Activated CD4-positive, alpha-beta T cell treated with anti-CD3 and anti-CD28 coated beads for 24 hours (primary cell): ENCODE results near the gene NOB1.
A peak's percentile ranks its signal among the peaks of the same experiment; 100 is the strongest.
"Not testable (repeated sequence)": the region's sequence is repeated elsewhere in the genome, so short reads cannot be mapped to it uniquely, and the experiment has no call there.

Experiments used
- DNase-seq, 2 donors: peaks; one replicate each; pipeline ENCODE4 v3.0.0-alpha.2; 2020; ENCODE audit warnings: low read depth in 2 of 2

Gene NOB1

DNA sequence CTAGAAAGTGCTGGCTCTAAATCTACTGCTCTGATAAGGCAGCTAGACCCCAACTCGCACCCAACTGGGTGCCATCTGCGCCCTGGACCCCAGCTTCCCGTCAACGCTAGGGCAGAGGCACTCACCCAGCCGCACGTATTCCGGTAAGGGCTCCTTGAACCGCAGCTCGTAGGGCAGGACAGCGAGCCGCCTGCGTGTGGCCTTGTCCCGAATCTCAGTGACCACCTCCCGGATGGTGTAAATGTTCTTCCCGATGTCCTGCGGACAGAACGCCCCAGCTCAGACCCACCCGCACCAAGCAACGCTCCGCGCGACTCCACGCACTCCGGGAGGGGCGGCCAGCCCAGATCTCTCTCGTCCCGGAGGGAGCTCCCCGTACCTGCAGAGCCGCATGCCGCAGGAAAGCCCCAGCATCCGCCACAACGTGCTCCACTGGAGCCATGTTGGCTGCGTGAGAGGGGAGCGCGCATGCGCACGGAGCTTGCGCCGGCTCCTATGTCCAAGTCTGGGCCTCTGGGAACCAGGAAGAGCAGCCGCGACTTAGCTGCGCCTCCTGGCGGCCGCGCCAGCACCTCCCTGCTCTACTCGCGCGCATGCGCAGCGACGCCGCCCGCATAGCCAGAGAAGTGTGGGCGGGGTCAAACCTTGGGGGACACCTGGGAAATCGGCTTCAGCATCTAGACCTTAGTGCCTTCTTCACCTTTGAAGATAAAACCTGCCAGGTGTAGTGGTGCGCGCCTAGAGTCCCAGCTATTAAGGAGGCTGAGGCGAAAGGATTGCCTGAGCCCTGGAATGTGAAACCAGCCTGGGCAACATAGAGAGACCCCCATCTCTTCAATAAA lies at the start of gene NOB1:
Gene NOB1, minus strand, starts transcription at position 458 of the 842 bp plus-strand sequence. Its CDS starts 16 bp downstream, at position 442.
- DNase-seq = peak; percentile 93 to 95

DNA sequence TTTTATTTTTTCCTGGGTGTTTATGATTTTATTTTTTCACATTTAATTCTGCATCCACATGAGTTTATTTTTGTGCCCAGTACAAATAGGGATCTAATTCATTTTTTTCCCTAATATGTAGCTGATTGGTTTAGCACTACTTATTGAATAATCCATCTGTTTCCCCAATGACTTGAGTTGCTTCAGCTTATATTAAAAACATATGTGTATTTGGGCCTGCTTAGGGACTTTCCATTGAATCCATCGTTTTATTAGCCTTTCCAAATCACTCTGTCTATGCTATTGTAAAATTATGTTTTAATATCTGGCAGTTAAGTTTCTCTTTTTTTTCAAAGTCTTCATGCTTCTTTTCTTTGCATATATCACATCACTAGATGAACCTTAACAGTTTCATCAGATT lies 49.6 kb upstream of the NOB1 start:
- DNase-seq = no peak

DNA sequence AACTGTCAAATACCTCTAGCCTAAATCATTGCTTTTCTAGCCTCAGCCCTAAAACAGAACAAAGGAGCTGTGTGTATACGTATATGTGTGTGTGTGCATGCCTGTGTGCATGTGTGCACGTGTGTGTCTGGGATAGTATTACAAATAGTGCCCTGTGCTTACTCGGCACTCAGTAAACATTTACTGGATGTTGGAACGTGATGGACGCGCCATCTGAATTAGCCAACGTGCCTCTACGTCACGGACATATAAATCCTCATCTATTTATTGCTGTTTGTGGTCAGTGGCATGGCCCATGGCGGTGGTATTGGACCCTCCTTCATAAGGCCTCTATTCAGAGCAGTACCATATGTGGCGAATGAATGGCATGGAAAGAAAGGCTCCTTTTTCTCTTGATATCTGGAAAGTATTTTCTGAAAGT lies 44.9 kb upstream of the NOB1 start:
- no peak for DNase-seq

DNA sequence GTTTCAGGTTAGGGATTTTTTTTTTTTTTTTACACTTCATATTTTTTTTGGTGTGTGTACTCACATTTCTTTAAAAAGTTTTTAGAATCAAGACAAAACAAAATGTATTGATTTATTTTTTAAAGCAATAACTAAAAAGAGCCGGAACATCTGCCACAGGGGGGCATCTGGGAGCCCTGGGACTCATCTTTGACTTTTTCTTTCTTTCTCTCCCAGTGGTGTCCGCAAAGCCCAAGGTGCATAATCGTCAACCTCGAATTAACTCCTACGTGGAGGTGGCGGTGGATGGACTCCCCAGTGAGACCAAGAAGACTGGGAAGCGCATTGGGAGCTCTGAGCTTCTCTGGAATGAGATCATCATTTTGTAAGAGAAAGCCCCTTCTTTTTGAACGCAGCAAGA lies 43.7 kb upstream of the NOB1 start:
- DNase-seq = no peak

DNA sequence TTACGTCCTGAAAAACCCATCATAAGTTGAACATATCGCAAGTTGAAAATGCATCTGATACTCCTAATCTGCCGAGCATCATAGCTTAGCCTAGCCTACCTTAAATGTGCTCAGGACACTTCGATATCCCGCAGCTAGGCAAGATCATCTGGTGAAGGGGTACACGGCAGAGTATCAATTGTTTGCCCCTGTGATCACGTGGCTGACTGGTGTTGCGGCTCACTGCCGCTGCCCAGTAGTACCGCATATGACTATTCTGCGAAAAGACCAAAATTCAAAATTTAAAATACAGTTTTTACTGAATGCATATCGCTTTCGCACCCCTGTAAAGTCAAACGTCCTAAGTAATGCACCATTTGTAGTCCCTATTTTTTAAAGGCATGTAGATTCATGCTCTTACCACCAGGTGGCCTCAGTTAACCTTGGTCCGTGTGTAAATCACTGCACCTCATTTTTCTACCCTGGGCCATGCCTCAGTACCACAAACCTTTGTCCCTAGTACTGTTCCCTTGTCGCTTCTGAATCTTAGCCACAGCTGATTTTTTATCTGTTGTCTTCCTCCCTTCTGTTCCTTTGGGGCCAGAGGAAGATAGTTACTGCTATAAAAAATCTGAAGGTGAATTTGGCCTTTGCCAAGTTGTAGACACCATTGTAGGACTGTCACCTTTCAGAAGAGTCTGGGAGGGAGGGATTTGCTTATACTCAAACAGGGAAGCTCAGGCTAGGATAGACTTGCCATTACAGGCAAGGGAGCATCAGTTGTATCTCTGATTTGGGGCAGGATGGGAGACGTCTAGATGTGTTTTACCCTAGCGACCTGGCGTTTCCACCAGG lies 41.8 kb upstream of the NOB1 start:
- peak in 1 of 2 donors; percentile 13 for DNase-seq

DNA sequence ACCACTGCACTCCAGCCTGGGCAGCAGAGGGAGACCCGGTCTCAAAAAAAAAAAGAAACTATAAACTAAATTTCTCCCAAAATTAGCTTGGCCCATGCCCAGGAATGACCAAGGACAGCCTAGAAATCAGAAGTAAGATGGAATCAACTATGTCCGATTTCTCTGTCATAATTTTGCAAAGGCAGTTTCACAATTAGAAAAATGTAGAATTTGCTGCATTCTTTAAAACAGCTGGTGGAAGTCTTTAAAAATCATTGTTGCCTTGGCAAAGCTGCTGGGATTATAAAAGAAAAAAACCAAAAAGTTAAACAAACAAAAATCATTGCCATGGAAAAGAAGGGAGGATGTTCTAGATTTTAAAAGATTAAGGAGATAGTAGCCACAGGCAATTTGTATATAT lies 39.8 kb upstream of the NOB1 start:
- DNase-seq = no peak

DNA sequence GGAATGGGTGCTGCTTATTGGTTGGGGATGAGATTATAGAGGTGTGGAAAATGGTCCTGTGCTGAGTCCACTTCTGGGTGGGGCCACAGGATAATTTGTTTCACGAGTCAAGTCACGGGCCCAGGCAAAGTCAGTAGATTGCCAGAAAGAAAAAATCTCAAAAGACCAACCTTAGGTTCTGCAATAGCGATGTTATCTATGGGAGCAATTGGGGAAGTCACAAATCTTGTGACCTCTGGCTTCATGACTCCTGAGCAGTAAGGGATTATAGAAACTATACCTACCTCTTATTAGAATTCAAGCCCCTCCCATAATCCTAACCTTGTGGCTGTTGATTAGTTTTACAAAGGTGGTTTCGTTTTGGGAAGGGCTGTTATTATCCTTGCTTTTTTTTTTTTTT lies 38.8 kb upstream of the NOB1 start:
- no peak for DNase-seq

DNA sequence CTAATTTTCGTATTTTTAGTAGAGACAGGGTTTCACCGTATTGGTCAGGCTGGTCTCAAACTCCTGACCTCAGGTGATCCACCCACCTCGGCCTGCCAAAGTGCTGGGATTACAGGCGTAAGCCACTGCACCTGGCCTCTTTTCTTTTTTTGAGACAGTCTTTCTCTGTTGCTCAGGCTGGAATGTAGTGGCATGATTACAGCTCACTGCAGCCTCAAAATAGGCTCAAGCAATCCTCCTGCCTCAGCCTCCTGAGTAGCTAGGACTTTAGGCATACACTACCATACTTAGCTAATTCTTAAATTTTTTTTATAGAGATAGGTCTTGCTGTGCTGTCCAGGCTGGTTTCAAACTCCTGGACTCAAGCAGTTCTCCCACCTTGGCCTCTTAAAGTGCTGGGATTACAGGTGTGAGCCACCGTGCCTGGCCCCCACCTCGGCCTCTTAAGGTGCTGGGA lies 36.7 kb upstream of the NOB1 start:
- not testable (repeated sequence) for DNase-seq

DNA sequence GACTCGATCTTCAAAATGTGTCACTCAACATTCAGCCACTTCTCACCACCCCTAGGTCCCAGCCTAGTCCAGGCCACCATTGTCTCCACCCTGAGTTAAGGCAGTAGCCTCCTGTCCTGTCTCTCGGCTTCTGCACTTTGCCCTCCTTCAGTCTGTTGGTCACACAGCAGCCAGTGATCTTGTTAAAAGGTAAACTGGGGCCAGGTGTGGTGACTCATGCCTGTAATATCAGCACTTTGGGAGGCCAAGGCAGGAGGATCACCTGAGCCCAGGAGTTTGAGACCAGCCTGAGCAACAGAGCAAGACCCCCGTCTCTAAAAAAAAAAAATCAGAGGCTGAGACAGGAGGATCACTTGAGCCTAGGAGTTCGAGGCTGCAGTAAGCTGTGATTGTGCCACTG lies 33.2 kb upstream of the NOB1 start:
- DNase-seq = no peak

DNA sequence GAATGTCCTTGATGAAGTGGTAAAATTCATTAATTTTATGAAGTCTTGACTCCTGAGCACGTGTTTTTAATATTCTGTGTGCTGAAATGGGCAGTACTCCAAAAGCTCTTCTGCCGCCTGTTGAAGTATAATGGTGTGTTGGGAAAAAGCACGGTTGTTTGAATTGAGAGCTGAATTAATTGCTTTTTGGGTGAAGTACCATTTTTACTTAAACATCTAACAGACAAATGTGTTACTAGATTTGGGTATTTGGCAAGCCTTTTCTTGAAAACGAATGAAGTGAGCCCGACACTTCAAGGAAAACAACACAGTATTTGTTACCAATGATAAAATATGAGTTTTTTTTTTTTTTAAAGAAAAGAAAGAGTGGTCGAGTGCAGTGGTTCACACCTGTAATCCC lies 29.9 kb upstream of the NOB1 start:
- no peak for DNase-seq

DNA sequence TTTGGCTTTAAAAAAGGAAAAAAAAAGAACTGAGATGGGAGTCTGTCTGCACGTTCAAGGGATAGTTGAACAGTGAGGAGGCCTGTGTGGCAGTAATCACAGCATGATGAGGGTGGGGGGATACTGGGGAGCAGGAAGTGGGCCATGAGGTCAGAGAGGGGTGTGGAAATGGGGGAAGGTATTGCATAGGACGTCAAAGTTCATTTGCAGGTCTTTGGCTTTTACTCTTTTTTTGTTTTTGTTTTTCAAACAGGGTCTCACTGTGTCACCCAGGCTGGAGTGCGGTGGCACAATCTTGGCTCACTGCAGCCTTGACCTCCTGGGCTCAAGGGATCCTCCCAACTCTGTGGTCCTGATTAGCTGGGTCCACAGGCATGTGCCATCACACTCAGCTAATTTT lies 26.4 kb upstream of the NOB1 start:
- DNase-seq = no peak

DNA sequence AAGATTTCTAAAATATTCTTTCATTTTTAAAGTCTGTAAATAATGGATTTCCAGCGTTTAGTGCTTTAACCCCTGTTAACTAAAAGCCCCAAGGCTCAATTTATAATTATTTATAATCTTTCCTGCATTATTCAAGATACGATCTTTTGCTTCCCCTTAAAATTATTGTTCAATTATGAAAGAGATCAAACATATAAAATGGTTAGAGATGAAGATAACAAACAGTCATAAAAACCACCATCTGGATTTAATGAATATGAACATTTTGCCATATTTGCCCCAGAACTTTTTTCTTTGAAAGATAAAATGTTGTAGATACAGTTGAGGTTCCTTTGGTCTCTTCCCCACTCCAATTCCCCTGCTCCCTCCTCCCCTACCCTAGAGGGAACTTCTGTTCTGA lies 25.0 kb upstream of the NOB1 start:
- DNase-seq = no peak

DNA sequence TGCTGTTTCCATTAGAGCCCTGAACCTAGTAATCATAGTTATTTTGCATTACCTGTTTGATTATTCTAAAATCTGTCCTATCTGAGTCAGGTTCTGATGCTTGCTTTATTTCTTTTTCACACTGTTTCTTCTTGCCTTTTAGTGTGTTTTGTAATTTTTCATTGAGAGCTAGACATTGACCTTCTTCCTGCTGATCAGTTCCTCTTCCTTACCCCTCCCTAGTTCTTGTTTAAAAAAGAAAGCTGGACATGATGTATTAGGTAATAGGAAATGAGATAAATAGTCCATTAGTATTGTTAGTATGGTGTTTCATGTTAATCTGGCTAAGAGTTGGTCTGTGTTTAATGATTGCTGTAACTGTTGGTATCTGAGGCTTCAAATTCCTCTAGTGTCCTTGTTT lies 20.8 kb upstream of the NOB1 start:
- DNase-seq = no peak

DNA sequence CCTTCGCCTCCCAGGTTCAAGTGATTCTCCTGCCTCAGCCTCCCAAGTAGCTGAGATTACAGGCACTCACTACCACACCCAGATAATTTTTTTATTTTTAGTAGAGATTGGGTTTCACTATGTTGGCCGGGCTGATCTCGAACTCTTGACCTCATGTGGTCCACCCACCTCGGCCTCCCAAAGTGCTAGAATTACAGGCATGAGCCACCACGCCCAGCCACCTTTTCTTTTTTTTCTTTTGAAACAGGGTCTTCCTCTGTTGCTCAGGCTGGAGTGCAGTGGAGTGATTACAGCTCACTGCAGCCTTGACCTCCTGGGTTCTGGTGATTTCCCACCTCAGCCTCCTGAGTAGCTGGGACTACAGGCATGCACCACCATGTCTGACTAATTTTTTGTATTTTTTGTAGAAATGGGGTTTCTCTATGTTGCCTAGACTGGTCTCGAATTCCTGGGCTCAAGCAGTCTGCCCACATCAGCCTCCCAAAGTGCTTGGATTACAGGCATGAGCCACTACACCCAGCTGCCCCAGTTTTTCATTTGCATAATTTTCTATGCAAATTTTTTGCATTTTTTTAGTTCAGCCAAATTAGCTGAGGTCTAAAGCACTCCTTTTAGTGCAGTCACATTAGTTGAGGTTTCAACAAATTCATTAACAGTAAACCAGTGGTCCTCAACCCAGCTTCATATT lies 18.7 kb upstream of the NOB1 start:
- no peak for DNase-seq

DNA sequence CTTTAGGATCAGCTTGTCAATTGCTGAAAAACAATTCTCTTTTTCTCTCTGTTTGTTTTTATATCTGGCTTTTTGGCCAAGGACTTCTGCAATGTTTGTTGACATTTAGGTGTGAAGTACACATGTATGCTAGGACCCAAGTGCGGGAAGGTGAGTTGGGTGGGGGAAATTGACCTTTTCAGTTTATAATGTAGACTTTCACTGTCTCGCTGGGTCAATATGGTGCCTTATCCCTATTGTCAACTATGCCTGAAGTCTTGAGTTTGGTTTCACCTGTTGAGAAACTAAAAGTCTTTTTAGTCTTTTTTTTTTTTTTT lies 16.9 kb upstream of the NOB1 start:
- DNase-seq = no peak

DNA sequence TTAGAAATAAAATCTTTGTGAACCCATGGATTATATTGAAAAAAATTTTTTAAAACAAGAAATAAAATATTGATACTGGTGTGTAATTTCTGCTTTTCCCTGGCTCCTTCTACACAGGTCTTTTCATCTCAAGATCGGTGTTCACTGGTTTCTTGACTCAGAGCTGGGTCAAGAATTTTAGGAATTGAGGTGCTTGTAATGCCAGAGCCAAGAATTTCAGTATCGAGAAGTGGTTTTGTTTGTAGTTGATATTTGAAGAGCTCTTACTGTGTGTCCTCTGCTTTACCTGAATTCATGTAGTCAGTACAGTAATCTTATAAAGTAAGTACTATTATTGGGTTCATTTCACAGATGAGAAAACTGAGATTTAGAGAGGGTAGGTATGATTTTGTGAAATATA lies 14.7 kb upstream of the NOB1 start:
- no peak for DNase-seq

DNA sequence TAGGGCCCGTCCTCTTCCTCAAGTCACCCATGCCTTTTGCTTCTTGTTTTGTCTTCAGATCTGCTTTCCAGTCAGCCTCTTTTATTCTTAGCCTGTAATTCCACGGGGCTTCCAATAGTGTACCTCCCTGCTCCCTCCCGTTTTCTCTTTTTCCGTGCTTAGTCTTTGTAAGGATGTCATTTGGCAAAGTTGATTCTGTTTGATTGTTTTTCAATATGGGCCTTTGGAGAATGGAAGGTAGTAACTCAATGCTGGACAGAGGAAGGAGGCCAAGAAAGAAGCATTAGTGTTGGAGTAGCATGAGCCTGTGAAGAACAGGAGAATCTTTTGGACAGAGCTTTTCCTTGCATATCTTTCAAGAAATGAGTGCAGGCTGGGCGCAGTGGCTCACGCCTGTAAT lies 13.9 kb upstream of the NOB1 start:
- DNase-seq = no peak

DNA sequence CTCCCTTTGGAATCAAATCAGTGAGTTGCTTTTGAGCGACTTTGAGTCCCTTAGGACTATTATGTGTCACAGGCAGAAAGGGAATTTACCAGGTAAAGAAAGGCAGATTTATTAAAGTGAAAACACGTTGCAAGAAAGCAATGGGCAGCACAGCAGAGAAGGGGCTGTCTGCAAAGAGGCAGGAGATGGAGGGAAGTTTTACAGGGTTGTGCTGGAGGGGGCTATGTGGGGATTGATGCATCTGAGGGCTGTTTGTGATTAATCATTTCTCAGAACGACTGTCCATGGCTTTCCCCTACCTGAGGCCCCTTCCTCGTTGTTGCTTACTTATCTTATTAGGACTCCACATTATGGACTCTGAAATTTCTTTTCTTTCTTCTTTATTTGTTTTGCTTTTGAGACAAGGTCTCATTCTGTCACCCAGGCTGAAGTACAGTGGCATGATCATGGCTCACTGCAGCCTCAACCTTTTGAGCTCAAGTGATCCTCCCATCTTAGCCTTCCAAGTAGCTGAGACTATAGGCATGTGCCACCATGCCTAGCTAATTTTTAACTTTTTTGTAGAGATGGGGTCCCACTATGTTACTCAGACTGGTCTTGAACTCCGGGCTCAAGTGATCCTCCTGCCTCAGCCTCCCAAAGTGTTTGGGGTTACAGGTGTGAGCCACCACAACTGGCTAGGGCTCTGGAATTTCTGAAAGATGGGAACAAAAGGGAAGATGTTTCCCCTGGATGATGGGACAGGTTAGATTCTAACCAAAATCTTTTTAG lies 12.9 kb upstream of the NOB1 start:
- DNase-seq = no peak

DNA sequence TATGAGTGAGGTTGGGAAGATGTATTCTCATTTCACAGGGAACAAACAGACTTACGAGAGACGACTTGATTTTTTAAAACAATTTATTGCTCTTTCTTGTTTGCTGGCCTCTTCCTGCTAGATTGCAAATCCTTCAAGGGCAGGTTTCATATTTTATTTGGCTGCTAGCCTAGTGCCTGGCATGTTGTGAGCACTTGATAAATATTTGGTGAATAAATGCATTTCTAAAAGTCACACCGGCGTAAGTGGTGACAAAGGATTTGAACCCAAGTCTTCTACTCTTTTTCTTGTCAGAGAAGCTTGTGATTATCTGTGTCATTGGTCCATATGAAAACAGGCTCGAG lies 8.8 kb upstream of the NOB1 start:
- no peak for DNase-seq

DNA sequence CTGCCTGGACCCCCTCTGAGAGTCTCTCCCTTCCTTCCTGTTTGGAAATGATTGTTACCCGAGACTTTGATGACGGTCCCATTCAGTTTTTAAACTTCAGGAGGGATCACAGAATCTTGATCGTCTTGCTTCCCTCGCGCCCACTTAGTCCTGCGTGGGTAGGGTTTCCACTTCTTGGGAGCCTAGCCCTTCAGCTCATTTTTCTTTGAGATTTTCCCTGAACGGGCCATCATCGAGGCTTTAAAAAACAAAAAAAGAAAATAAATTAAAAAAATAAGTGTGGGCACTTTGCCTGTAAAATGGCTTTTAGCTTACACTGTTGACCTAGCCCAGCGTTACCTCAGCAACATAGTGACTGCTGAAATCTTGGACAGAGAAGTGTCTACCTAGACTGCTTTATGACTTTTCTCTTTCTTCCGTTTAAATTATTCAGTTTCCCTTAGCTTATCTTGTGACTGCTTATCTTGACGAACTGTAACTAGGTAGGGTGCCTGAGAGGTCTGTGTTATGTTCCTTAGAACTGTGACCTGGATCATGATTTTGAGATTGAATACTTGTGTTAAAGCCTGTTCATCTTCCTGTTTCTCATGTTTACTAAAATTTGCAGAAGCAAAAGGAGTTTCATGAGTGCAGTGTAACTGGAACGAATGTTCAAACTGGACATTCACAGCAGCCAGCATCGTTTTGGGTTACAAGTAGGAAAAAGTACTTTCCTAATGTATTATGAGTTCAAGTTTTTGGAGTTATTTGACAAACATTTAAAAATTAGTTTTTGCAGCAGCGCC lies 8.3 kb upstream of the NOB1 start:
- no peak for DNase-seq
